A673 (cell line): Measurements from ENCODE around the gene GLRA1. TPM values are rescaled to one million over a fixed set of nuclear protein-coding genes. Genes with fewer than 3 reads are reported as not detected.

Experiments
- BruUV-seq: library from RNA; stranded (reverse); fragments of 400-500 nt; replicated peaks from 2 replicates; lab custom pipeline; 2021; lab: Mats Ljungman, UMichigan
- CTCF ChIA-PET: fragments of 300-600 bp; sonication (Branson Sonifier 250); formaldehyde crosslinking; loops from one replicate; lab custom pipeline; 2022; ENCODE audit warnings: antibody characterized with exemption; lab: Charles Lee
- POLR2A ChIA-PET: fragments of 300-600 bp; sonication (Branson Sonifier 250); formaldehyde crosslinking; loops from one replicate; lab custom pipeline; 2022; ENCODE audit warnings: antibody characterized with exemption; ENCODE audit not compliant: low non-redundant PET; lab: Charles Lee
- DNase-seq: peaks from one replicate; pipeline ENCODE4 v3.0.0-alpha.2; 2015; ENCODE audit warnings: low spot score
- H3K27ac ChIP-seq: fragments of 200-600 bp; sonication (generic); 2 replicates; pipeline ENCODE4 v1.5.1; 2016; ENCODE audit warnings: mixed run types, low read depth, mild to moderate bottlenecking, mixed read lengths, antibody characterized with exemption, low read length; ENCODE audit not compliant: poor library complexity, severe bottlenecking
- H3K27me3 ChIP-seq: fragments of 200-600 bp; sonication (generic); replicated peaks from 2 replicates; pipeline ENCODE4 v1.6.1; 2017; ENCODE audit warnings: mixed run types, low read depth, mild to moderate bottlenecking, mixed read lengths, antibody characterized with exemption, low read length; ENCODE audit not compliant: insufficient read depth, poor library complexity
- H3K36me3 ChIP-seq: fragments of 200-600 bp; sonication (generic); 2 replicates; pipeline ENCODE4 v1.6.1; 2016; ENCODE audit warnings: mixed run types, mild to moderate bottlenecking, mixed read lengths, antibody characterized with exemption, low read length; ENCODE audit not compliant: insufficient read depth, poor library complexity, severe bottlenecking
- H3K4me1 ChIP-seq: fragments of 200-600 bp; sonication (generic); 2 replicates; pipeline ENCODE4 v1.6.1; 2017; ENCODE audit warnings: mixed run types, mild to moderate bottlenecking, mixed read lengths, antibody characterized with exemption, low read length; ENCODE audit not compliant: insufficient read depth, poor library complexity, severe bottlenecking
- H3K4me3 ChIP-seq: fragments of 200-600 bp; sonication (generic); 2 replicates; pipeline ENCODE4 v1.5.1; 2016; ENCODE audit warnings: low read depth, mixed run types, mild to moderate bottlenecking, mixed read lengths, low read length; ENCODE audit not compliant: poor library complexity, severe bottlenecking
- H3K9me3 ChIP-seq: fragments of 200-600 bp; sonication (generic); 2 replicates; pipeline ENCODE4 v1.6.1; 2016; ENCODE audit warnings: mixed run types, low read depth, mild to moderate bottlenecking, mixed read lengths, antibody characterized with exemption, low read length; ENCODE audit not compliant: poor library complexity, severe bottlenecking
- CTCF ChIP-seq: fragments of 300-800, 200-600 bp; sonication (generic); conservative IDR thresholded peaks from 2 replicates; pipeline ENCODE4 v1.5.1; 2017; ENCODE audit warnings: low read depth, mild to moderate bottlenecking, antibody characterized with exemption, low read length, moderate library complexity, mixed read lengths
- EZH2 ChIP-seq: fragments of 200-600 bp; sonication (generic); IDR thresholded peaks from 2 replicates; pipeline ENCODE4 v1.6.1; 2017; ENCODE audit warnings: borderline replicate concordance, low read depth, mild to moderate bottlenecking, mixed read lengths, antibody characterized with exemption, low read length; ENCODE audit not compliant: poor library complexity, severe bottlenecking
- intact Hi-C: fragments of 100-400 bp; cut with micrococcal nuclease; formaldehyde crosslinking; loops from one replicate; pipeline ENCODE4 v1.10.0; 2022; ENCODE audit not compliant: unreplicated experiment
- total RNA-seq: library from RNA; stranded (reverse); gene quantifications from 2 replicates; pipeline ENCODE4 v1.2.3, GENCODE V29; 2021

The GLRA1 gene
- total RNA-seq, 1 experiment from 2014 or later, result not detected

- H3K9me3 ChIP-seq, result no peaks in the 10 kb centered on the region
- intact Hi-C loops, result no loop called here
- TF ChIP-seq EZH2 (no peak), CTCF (no peak)
- H3K4me1 ChIP-seq, result no peaks in the 10 kb centered on the region
- H3K4me3 ChIP-seq, result no peak overlapping the region
- POLR2A ChIA-PET, result no interaction called here
- no peak overlapping the region for H3K27ac ChIP-seq
- CTCF ChIA-PET, result no interaction called here
- peaks cover 95% of the 10 kb centered on the region for H3K27me3 ChIP-seq
- no peak for DNase-seq
- BruUV-seq, result no TSS peak
- H3K36me3 ChIP-seq, result no peaks in the 10 kb centered on the region
Observed at GRCh38 chr5:151949701-151950308, 25.2 kb upstream of the GLRA1 start.

GRCh38 chr5:151949113-151949512 lies 24.5 kb upstream of the GLRA1 start:
- no peaks in the 10 kb centered on the region for H3K9me3 ChIP-seq

GRCh38 chr5:151947931-151948608 lies 23.4 kb upstream of the GLRA1 start:
- no peaks in the 10 kb centered on the region for H3K36me3 ChIP-seq
- TF ChIP-seq EZH2 (no peak), CTCF (no peak)
- POLR2A ChIA-PET, result no interaction called here
- no peak overlapping the region for H3K4me3 ChIP-seq
- no peaks in the 10 kb centered on the region for H3K9me3 ChIP-seq
- DNase-seq, result no peak
- BruUV-seq, result no TSS peak
- H3K27ac ChIP-seq, result no peak overlapping the region
- CTCF ChIA-PET, result no interaction called here
- H3K27me3 ChIP-seq, result peaks cover 90% of the 10 kb centered on the region
- intact Hi-C loops, result no loop called here
- H3K4me1 ChIP-seq, result no peaks in the 10 kb centered on the region

More at GRCh38 chr5:151949113-151949512, 24.5 kb upstream of the GLRA1 start:
- no TSS peak for BruUV-seq
- TF ChIP-seq EZH2 (no peak), CTCF (no peak)
- DNase-seq, result no peak
- Histone ChIP-seq H3K27ac (no peak overlapping the region), H3K36me3 (no peaks in the 10 kb centered on the region), H3K4me1 (no peaks in the 10 kb centered on the region), H3K4me3 (no peak overlapping the region), H3K27me3 (peaks cover 90% of the 10 kb centered on the region)
- ChIA-PET POLR2A (no interaction called here), CTCF (no interaction called here)
- intact Hi-C loops, result no loop called here
